ENCODE results near the gene AP1S1. TPM values are rescaled to one million over a fixed set of nuclear protein-coding genes. Genes with fewer than 3 reads are reported as not detected.
"Not testable (repeated sequence)": the region's sequence is repeated elsewhere in the genome, so short reads cannot be mapped to it uniquely, and the experiment has no call there.

AP1S1 gene
- total RNA-seq, 1 donor from 2014 or later: 28.4 TPM

GRCh38 chr7:101186844-101187428, 32.7 kb downstream of the AP1S1 start:
- no peaks in the 10 kb centered on the region for H3K36me3 ChIP-seq
- peaks cover 21% of the 10 kb centered on the region for H3K27me3 ChIP-seq (ENCODE audit: low read depth)
- H3K27ac ChIP-seq: no peak overlapping the region
- no peaks in the 10 kb centered on the region for H3K9me3 ChIP-seq
- intact Hi-C loops (cut with DNase I): no loop called here
- TF ChIP-seq CTCF (IDR thresholded peaks at IDR 0.05): no peak
- H3K4me3 ChIP-seq: no peak overlapping the region
- no peaks in the 10 kb centered on the region for H3K4me1 ChIP-seq
- no peak for DNase-seq
- ATAC-seq: no peak

- no peak for ATAC-seq
- no peak for DNase-seq
- Histone ChIP-seq H3K4me3 (no peak overlapping the region), H3K4me1 (no peaks in the 10 kb centered on the region), H3K27me3 (ENCODE audit: low read depth) (peaks cover 14% of the 10 kb centered on the region), H3K36me3 (no peaks in the 10 kb centered on the region), H3K9me3 (no peaks in the 10 kb centered on the region), H3K27ac (no peak overlapping the region)
- TF ChIP-seq CTCF (IDR thresholded peaks at IDR 0.05): no peak
- intact Hi-C loops (cut with DNase I): no loop called here
These were observed 34.8 kb downstream of the AP1S1 start for GRCh38 chr7:101189109-101189508.

- intact Hi-C loops (cut with DNase I): no loop called here
- Histone ChIP-seq H3K4me3 (no peak overlapping the region), H3K4me1 (no peaks in the 10 kb centered on the region), H3K27ac (no peak overlapping the region), H3K36me3 (no peaks in the 10 kb centered on the region), H3K9me3 (no peaks in the 10 kb centered on the region), H3K27me3 (ENCODE audit: low read depth) (peaks cover 45% of the 10 kb centered on the region)
- no peak for TF ChIP-seq CTCF (IDR thresholded peaks at IDR 0.05)
- DNase-seq (no peak), ATAC-seq (no peak)
These were observed 41.6 kb downstream of the AP1S1 start for GRCh38 chr7:101195884-101196283.

GRCh38 chr7:101197991-101198390, 43.7 kb downstream of the AP1S1 start:
- DNase-seq: no peak
- peaks cover 66% of the 10 kb centered on the region for H3K27me3 ChIP-seq (ENCODE audit: low read depth)

GRCh38 chr7:101198476-101198875, 44.2 kb downstream of the AP1S1 start:
- H3K4me3 ChIP-seq: no peak overlapping the region
- H3K4me1 ChIP-seq: peaks cover 10% of the 10 kb centered on the region
- no peak overlapping the region for H3K27ac ChIP-seq
- TF ChIP-seq CTCF (IDR thresholded peaks at IDR 0.05): no peak
- H3K27me3 ChIP-seq (ENCODE audit: low read depth): peaks cover 66% of the 10 kb centered on the region
- intact Hi-C loops (cut with DNase I): no loop called here
- no peaks in the 10 kb centered on the region for H3K9me3 ChIP-seq
- H3K36me3 ChIP-seq: no peaks in the 10 kb centered on the region
- DNase-seq (no peak), ATAC-seq (no peak)

More at GRCh38 chr7:101197991-101198390, 43.7 kb downstream of the AP1S1 start:
- TF ChIP-seq CTCF (IDR thresholded peaks at IDR 0.05): no peak
- Histone ChIP-seq H3K4me1 (peaks cover 10% of the 10 kb centered on the region), H3K4me3 (no peak overlapping the region), H3K27ac (no peak overlapping the region), H3K36me3 (no peaks in the 10 kb centered on the region), H3K9me3 (no peaks in the 10 kb centered on the region)
- peak in 1 of 2 donors; percentile 14 for ATAC-seq
- intact Hi-C loops (cut with DNase I): no loop called here

GRCh38 chr7:101199522-101199921, 45.2 kb downstream of the AP1S1 start:
- peaks cover 10% of the 10 kb centered on the region for H3K4me1 ChIP-seq
- H3K4me3 ChIP-seq; DNase-seq; intact Hi-C loops (cut with DNase I); H3K9me3 ChIP-seq; H3K36me3 ChIP-seq; H3K27ac ChIP-seq; ATAC-seq: not testable (repeated sequence)
- H3K27me3 ChIP-seq (ENCODE audit: low read depth): peaks cover 67% of the 10 kb centered on the region

All from lower lobe of right lung (tissue), 2 donors.